ENCODE data around the gene PXYLP1.

- TF ChIP-seq ELF4 (IDR thresholded peaks at IDR 0.05) (no peak), SP1 (IDR thresholded peaks at IDR 0.05) (no peak)
Measured at GRCh38 chr3:141326626-141327025, 95.0 kb downstream of the PXYLP1 start.

Data from HEK293T (cell line).